Measurements from ENCODE around the gene C16orf95. TPM values are rescaled to one million over a fixed set of nuclear protein-coding genes. Genes with fewer than 3 reads are reported as not detected.
A peak's percentile ranks its signal among the peaks of the same experiment; 100 is the strongest.

The C16orf95 gene
- polyA plus RNA-seq, 2 of the 4 experiments (the other 2 are of a cell fraction) = 3.5 to 6.3 TPM

DNA sequence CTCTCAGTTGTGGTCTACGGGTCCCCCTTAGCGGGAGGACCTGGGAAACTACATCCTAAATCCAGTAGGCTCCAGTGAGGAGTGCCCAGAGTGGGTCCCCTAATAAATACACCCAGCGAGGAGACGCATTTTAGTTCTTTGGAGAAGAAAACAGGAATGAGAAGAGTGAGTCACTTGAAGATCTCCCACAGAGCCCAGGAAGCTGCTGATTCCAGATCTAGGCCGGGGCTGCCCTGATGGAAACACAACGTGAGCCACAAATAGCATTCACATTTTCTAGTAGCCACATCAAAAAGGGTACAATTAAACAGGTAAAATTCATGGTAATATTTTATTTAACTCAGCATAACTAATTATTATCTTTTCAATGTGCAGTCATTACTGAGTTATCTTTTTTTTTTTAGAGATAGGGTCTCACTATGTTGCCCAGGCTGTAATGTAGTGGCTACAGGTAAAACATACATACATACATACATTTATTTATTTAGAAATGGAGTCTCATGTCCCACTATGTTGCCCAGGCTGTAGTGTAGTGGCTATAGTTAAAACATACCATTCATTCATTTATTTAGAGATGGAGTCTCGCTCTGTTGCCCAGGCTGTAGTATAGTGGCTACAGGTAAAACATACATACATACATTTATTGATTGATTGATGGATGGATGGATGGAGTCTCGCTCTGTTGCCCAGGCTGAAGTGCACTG lies 44.9 kb upstream of the C16orf95 start:
- Histone ChIP-seq H3K4me1 (no peaks in the 10 kb centered on the region), H3K4me3 (no peak overlapping the region), H3K27ac (no peak overlapping the region), H3K4me2 (no peak overlapping the region), H3K9me3 (no peaks in the 10 kb centered on the region)
- ATAC-seq (no peak), DNase-seq (ENCODE audit: low read depth in 1 of 2, low spot score in 1 of 2) (no peak), FAIRE-seq (no peak)
- no peak for TF ChIP-seq NPAS2 (CRISPR knock-in tag; IDR thresholded peaks at IDR 0.05; ENCODE audit: borderline replicate concordance)
- TF ChIP-seq MAFK (IDR thresholded peaks at IDR 0.05; ENCODE audit: partially characterized antibody) = no peak
- no peak for TF ChIP-seq JUN (IDR thresholded peaks at IDR 0.05)
- TF ChIP-seq, protein P1, sequence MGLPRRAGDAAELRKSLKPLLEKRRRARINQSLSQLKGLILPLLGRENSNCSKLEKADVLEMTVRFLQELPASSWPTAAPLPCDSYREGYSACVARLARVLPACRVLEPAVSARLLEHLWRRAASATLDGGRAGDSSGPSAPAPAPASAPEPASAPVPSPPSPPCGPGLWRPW (IDR thresholded peaks at IDR 0.05) = no peak
- TF ChIP-seq HOXA7 (CRISPR knock-in tag; IDR thresholded peaks at IDR 0.05) = no peak
- no peak for TF ChIP-seq BHLHE40 (IDR thresholded peaks at IDR 0.05; ENCODE audit: low read depth, low read length)
- TF ChIP-seq, protein P2, sequence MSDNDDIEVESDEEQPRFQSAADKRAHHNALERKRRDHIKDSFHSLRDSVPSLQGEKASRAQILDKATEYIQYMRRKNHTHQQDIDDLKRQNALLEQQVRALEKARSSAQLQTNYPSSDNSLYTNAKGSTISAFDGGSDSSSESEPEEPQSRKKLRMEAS (IDR thresholded peaks at IDR 0.05) = no peak
- ChIA-PET POLR2A (no interaction called here), CTCF (interaction anchor here (0.9 kb wide), 1 partner anchor 488 kb away, joined by 4 read pairs; no protein-coding TSS in a partner anchor)
- 92% methylated on average over 8 of the region's 8 CpGs for WGBS (ENCODE audit: missing lambda C conversion rate)

DNA sequence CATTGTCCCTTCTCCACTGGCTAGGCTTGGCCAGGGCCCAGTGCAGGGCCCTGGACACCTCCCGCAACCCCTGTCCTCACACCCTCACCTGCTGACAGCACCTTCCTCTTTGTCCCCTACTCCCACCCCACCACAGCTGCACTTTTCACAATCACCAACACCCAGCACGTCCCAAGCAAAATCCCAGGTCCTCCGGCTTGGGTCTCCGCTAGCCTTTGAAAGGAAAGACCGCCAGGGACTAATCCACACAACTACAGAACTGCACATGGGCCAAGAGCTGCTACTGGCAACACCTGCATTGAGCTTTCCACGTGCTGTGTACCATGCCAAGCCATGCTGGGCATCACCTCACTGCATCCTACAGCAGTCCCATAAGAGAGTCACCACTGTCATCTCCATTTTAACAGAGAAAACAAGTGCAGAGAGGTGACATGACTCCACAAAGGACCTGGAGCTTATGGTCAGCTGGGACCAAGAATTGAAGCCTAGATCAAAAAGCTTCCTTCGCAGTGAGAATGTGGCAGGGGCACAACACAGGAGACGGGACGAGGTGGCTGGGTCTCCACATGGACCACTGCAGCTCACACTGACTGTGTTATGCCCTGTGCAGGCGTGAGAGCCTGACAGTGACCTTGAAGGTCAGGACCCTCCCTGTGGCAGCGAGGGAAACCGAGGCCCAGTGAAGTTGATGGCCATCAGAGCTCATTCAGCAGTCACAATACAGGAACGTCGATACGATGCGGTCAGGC lies 43.8 kb upstream of the C16orf95 start:
- no peak overlapping the region for H3K27ac ChIP-seq
- no peak overlapping the region for H3K4me3 ChIP-seq
- 95% methylated on average over 16 of the region's 16 CpGs for WGBS (ENCODE audit: missing lambda C conversion rate)
- H3K4me1 ChIP-seq = no peaks in the 10 kb centered on the region
- no peak for ATAC-seq
- ChIA-PET CTCF (interaction anchor here (1.4 kb wide), 1 partner anchor 13 kb away, joined by 4 read pairs; no protein-coding TSS in a partner anchor), POLR2A (no interaction called here)
- no peak overlapping the region for H3K4me2 ChIP-seq
- FAIRE-seq = no peak
- DNase-seq (ENCODE audit: low read depth in 1 of 2, low spot score in 1 of 2) = no peak
- TF ChIP-seq POLR2AphosphoS2 (conservative IDR thresholded peaks at IDR 0.05; ENCODE audit: low read length) = no peak
- TF ChIP-seq HOXB13 (CRISPR knock-in tag; IDR thresholded peaks at IDR 0.05; ENCODE audit: low read depth) = no peak
- TF ChIP-seq, protein P3, sequence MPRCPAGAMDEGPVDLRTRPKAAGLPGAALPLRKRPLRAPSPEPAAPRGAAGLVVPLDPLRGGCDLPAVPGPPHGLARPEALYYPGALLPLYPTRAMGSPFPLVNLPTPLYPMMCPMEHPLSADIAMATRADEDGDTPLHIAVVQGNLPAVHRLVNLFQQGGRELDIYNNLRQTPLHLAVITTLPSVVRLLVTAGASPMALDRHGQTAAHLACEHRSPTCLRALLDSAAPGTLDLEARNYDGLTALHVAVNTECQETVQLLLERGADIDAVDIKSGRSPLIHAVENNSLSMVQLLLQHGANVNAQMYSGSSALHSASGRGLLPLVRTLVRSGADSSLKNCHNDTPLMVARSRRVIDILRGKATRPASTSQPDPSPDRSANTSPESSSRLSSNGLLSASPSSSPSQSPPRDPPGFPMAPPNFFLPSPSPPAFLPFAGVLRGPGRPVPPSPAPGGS (IDR thresholded peaks at IDR 0.05) = no peak
- TF ChIP-seq HDAC2 (IDR thresholded peaks at IDR 0.05) = no peak
- no peak for TF ChIP-seq CHD2 (IDR thresholded peaks at IDR 0.05; ENCODE audit: low read length, partially characterized antibody)
- TF ChIP-seq CHD4 (IDR thresholded peaks at IDR 0.05; ENCODE audit: borderline replicate concordance) = no peak
- no peak for TF ChIP-seq RNF2 (IDR thresholded peaks at IDR 0.05; ENCODE audit: borderline replicate concordance, low read depth)
- no peaks in the 10 kb centered on the region for H3K9me3 ChIP-seq

DNA sequence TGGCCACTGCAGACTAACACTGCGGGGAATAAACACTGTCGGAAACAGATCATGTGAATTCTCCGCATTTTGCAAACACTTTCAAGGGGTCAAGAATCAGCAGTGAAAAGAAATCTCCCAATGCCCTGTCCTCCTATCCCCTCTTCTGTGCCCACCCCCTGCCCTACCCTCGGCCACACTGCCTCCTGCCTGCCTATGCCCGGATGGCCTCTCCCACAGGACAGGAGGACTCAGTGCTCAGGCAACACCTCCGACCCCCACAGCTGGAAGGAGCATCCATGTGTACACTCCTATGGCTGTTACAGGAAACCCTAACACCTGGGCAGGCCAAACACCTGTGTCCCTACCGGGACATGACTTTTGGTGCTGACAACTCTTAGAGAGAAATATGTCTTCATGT lies 41.9 kb upstream of the C16orf95 start:
- WGBS (ENCODE audit: missing lambda C conversion rate) = 85% methylated on average over 7 of the region's 7 CpGs
- H3K4me3 ChIP-seq = no peak overlapping the region
- no peaks in the 10 kb centered on the region for H3K9me3 ChIP-seq
- ChIA-PET CTCF (interaction anchor here (1.4 kb wide), 1 partner anchor 277 kb away, joined by 3 read pairs; no protein-coding TSS in a partner anchor), POLR2A (no interaction called here)
- no peak for TF ChIP-seq HEYL (CRISPR knock-in tag; IDR thresholded peaks at IDR 0.05)
- no peak for TF ChIP-seq TP53 (CRISPR knock-in tag; IDR thresholded peaks at IDR 0.05)
- TF ChIP-seq, protein P4, sequence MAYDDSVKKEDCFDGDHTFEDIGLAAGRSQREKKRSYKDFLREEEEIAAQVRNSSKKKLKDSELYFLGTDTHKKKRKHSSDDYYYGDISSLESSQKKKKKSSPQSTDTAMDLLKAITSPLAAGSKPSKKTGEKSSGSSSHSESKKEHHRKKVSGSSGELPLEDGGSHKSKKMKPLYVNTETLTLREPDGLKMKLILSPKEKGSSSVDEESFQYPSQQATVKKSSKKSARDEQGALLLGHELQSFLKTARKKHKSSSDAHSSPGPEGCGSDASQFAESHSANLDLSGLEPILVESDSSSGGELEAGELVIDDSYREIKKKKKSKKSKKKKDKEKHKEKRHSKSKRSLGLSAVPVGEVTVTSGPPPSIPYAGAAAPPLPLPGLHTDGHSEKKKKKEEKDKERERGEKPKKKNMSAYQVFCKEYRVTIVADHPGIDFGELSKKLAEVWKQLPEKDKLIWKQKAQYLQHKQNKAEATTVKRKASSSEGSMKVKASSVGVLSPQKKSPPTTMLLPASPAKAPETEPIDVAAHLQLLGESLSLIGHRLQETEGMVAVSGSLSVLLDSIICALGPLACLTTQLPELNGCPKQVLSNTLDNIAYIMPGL (CRISPR knock-in tag; IDR thresholded peaks at IDR 0.05; ENCODE audit: borderline replicate concordance) = no peak
- TF ChIP-seq MAFK (IDR thresholded peaks at IDR 0.05; ENCODE audit: partially characterized antibody) = no peak
- no peak for TF ChIP-seq HDAC2 (IDR thresholded peaks at IDR 0.05)
- ATAC-seq (0 out of 6 replicates have a peak, but pooled peaks of 1 of the 2 experiments have one; percentile 33), DNase-seq (ENCODE audit: low read depth in 1 of 2, low spot score in 1 of 2) (no peak), FAIRE-seq (no peak)
- no peaks in the 10 kb centered on the region for H3K4me1 ChIP-seq
- H3K4me2 ChIP-seq = no peak overlapping the region
- H3K27ac ChIP-seq = no peak overlapping the region

Measured in A549 (cell line).